Activated T-cell treated with anti-CD3 and anti-CD28 coated beads, Interleukin-2, amount 50 U/mL, for 4 hours (primary cell): Measurements from ENCODE around the gene TBX1. TPM values are rescaled to one million over a fixed set of nuclear protein-coding genes. Genes with fewer than 3 reads are reported as not detected.

Experiments used
- ATAC-seq, 2 donors: fragments of 200-7000 bp; cut with Tn5 transposase; one replicate each; pipeline ENCODE4 v1.10.0; 2021
- DNase-seq: peaks from one replicate; pipeline ENCODE4 v3.0.0-alpha.2; 2020
- H3K27me3 Mint-ChIP-seq: one replicate; pipeline ENCODE4 v1.8.0; 2021; ENCODE audit warnings: low read depth, mixed read lengths
- H3K36me3 Mint-ChIP-seq: one replicate; pipeline ENCODE4 v1.8.0; 2022; ENCODE audit warnings: mixed read lengths; ENCODE audit not compliant: insufficient read depth
- H3K4me1 Mint-ChIP-seq: one replicate; pipeline ENCODE4 v1.8.0; 2021; ENCODE audit warnings: low read depth, mixed read lengths
- H3K4me3 Mint-ChIP-seq: one replicate; pipeline ENCODE4 v1.8.0; 2021; ENCODE audit warnings: mild to moderate bottlenecking, moderate library complexity, mixed read lengths
- H3K9me3 Mint-ChIP-seq: one replicate; pipeline ENCODE4 v1.8.0; 2021; ENCODE audit warnings: mixed read lengths
- total RNA-seq, 3 donors: library from RNA; stranded (reverse); gene quantifications; one replicate each; pipeline ENCODE4 v1.2.1, GENCODE V29; 2021

The TBX1 gene
- total RNA-seq, 3 donors from 2014 or later: not detected

DNA sequence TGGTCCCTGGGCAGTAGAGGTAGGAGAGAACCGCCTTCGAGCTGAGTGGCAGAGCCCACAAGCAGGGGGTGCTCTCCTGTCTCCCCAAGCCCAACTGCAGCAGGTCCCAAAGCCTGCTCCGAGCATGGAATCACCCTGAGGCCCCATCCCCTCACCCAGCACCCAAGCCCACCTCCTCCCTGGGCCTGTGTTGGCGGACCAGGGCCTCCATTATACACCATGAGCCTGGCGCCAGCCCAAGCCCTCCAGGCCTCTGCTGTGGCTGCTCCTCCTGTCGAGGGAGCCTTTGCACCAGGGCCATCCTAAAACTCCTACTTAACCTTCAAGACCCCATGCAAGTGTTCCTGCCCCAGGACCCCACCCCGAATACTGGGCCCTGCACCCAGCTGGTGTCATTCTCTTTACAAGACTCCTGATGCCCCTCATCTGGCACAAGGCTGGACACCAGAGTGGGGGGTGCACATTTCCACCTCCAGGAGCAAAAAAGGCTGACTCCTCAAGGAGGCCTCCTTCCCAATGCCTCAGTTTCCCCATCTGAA, 20.6 kb upstream of the TBX1 start:
- H3K4me3 Mint-ChIP-seq: no peak overlapping the region
- no peaks in the 10 kb centered on the region for H3K36me3 Mint-ChIP-seq
- H3K4me1 Mint-ChIP-seq: no peaks in the 10 kb centered on the region
- no peaks in the 10 kb centered on the region for H3K27me3 Mint-ChIP-seq
- ATAC-seq (no peak), DNase-seq (no peak)
- no peaks in the 10 kb centered on the region for H3K9me3 Mint-ChIP-seq

DNA sequence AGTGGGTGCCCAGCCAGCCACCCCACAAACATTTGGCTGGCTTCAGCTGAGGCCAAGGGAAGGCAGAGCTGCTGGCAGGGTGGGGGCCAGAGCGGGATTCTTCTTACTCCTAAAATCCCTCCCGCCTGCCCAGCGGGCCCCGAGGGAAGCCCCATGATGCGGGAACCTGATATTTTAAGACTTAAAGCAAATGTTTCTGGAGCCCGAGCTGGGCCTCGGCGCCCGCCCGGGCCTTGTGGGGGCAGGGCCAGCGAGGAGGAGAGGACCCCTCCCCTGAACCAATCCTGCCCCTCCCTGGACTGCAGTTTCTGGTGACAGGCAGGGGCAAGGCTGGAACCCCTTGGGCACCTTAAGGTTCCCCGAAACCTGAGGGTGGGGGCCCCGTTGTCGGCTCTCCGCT, 20.0 kb upstream of the TBX1 start:
- Mint-ChIP-seq H3K4me3 (no peak overlapping the region), H3K9me3 (no peaks in the 10 kb centered on the region), H3K36me3 (no peaks in the 10 kb centered on the region), H3K4me1 (no peaks in the 10 kb centered on the region), H3K27me3 (no peaks in the 10 kb centered on the region)
- no peak for DNase-seq
- no peak for ATAC-seq

DNA sequence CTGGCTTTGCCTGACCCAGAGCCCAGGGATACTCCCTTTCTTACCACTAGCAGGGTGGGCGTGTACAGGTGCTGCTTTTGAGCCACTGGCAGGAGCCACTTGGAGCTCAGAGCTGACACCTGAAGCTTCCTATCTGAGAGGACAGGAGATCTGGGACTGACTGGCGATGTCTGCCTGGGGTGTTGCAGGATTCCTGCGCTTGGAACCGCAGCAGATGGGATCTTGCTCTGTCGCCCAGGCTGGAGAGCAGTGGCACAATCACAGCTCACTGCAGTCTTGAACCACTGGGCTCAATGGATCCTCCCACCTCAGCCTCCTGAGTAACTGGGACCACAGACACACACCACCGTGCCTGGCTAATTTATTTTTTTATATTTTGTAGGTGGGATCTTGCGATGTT, 19.5 kb upstream of the TBX1 start:
- no peak overlapping the region for H3K4me3 Mint-ChIP-seq
- ATAC-seq: no peak
- H3K36me3 Mint-ChIP-seq: no peaks in the 10 kb centered on the region
- DNase-seq: no peak
- H3K4me1 Mint-ChIP-seq: no peaks in the 10 kb centered on the region
- H3K9me3 Mint-ChIP-seq: no peaks in the 10 kb centered on the region
- no peaks in the 10 kb centered on the region for H3K27me3 Mint-ChIP-seq

- Mint-ChIP-seq H3K4me3 (no peak overlapping the region), H3K4me1 (no peaks in the 10 kb centered on the region), H3K27me3 (no peaks in the 10 kb centered on the region), H3K9me3 (no peaks in the 10 kb centered on the region), H3K36me3 (no peaks in the 10 kb centered on the region)
- DNase-seq: no peak
- no peak for ATAC-seq
These were observed 18.2 kb upstream of the TBX1 start for GRCh38 chr22:19742160-19743066.

GRCh38 chr22:19743081-19743480, 17.5 kb upstream of the TBX1 start:
- no peaks in the 10 kb centered on the region for H3K36me3 Mint-ChIP-seq
- H3K27me3 Mint-ChIP-seq: no peaks in the 10 kb centered on the region
- H3K4me3 Mint-ChIP-seq: no peak overlapping the region
- H3K9me3 Mint-ChIP-seq: no peaks in the 10 kb centered on the region
- H3K4me1 Mint-ChIP-seq: no peaks in the 10 kb centered on the region
- ATAC-seq (no peak), DNase-seq (no peak)

DNA sequence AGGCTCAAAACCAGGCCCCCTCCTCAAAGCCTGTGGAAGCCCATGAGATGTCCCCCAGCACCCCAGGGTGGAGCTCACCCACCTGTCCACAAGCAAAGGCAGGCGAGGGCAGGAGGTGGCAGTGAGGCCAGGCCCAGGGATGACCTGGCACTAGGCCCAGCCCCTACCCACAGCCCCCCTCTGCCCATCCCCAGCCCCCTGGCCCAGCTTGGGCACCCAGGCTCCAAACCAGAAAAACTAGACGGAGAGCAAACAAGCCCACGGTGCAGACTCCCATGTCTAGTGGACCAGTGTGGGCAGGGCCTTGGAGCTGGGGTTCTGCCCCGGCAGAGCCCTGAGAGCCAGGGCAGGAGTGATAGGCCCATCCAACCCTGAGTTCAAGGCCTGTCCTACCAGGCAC, 16.9 kb upstream of the TBX1 start:
- H3K4me3 Mint-ChIP-seq: no peak overlapping the region
- H3K9me3 Mint-ChIP-seq: no peaks in the 10 kb centered on the region
- no peaks in the 10 kb centered on the region for H3K27me3 Mint-ChIP-seq
- no peak for ATAC-seq
- H3K4me1 Mint-ChIP-seq: no peaks in the 10 kb centered on the region
- H3K36me3 Mint-ChIP-seq: no peaks in the 10 kb centered on the region
- no peak for DNase-seq

DNA sequence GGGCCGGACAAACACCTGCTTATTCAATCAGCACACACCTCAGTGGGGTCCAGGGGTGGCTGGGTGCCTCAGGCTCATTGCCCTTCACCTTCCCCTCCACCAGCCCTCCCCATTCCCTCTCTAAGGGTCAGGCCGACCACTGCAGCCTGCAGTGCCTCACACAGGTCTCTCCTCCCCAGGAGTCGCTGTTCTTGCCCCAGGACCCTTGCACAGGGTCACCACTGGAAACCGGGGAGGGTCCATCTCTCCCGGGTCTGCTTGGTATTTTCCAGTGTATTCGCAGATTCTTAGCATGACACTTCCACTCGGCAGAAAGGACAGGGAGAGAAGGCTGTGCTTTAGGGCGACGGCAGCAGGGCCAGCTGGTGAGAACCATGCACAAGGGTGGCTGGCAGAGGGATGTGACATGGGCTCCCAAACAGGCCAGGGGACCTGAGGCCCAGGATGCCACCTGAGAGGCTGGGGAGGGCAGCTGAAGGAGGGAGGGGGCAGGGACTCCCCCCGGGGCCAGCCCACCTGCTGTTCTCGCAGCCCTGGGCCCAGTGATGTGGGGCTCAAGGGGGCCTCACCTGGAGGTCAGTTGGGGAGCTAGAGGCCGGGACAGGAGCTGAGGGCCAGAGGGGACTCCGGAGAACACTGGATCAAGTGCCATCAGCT, 16.1 kb upstream of the TBX1 start:
- DNase-seq (no peak), ATAC-seq (no peak)
- H3K27me3 Mint-ChIP-seq: no peaks in the 10 kb centered on the region
- no peaks in the 10 kb centered on the region for H3K4me1 Mint-ChIP-seq
- no peaks in the 10 kb centered on the region for H3K36me3 Mint-ChIP-seq
- H3K9me3 Mint-ChIP-seq: no peaks in the 10 kb centered on the region
- no peak overlapping the region for H3K4me3 Mint-ChIP-seq

DNA sequence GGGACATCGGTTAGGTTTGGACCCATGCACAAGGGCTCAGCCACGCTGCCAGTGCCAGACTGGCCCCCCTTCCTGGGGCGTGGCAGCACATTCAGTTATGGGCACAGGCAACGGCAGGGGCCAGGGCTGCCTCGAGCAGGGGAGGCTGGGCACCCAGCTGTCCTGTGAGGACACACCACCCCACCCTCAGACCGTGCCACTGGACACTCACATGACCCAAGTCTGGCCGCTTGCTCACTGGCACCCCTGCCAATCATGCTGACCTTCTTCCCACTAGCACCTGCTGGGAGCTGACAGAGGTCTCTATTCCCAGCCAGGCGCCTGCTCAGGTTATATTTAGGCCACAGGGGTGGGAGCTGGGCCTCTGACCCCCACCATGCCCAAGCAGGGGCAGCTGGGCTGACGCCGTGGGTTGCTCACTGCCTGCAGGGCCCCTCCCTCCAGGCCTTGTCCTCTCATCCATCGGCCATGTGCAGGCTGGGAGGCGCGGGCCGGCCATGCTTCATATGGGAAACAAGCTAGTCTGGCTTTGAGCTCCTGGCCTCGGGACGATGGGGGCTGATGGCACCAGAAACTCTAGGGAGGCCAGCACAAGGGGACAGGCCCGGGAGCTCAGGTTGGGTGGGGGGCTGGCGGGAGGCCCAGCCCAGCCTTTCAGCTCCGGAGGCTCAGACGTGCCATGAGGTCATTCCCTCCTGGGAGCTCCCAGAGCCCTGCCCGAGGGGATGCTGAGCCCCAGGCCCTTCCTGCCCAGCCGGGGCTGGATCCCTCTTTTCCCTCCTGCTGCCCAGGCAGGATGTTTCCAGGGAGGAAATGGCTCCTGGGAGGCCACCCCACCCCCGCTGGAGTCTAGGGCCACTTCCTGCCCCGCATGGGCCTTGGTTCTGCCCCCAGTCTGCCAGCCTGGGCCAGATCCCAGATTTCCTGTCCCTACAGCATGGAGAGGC, 15.2 kb upstream of the TBX1 start:
- DNase-seq: no peak
- no peak overlapping the region for H3K4me3 Mint-ChIP-seq

DNA sequence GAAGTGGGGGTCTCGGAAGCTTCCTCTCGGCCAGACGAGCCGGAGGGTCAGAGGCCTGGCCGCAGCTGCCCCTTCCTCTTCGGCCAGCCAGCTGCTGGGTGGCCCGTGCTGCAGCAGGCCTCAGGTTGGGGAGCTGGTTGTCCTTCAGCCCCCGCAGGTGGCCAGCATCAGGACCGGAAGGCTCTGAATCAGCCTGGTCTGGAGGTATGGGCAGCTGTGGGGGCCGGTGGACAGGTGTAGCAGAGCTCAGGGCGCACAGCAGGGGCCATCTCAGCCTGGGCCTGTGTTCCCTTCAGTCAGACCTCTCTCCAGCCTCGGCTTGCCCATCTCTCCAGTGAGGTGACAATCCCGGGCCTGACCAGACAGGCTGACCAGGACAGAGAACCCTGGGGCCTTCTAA, 13.9 kb upstream of the TBX1 start:
- H3K27me3 Mint-ChIP-seq: peaks cover under 1% of the 10 kb centered on the region
- ATAC-seq: no peak

More for the DNA sequence above, 15.2 kb upstream of the TBX1 start:
- Mint-ChIP-seq H3K36me3 (no peaks in the 10 kb centered on the region), H3K9me3 (no peaks in the 10 kb centered on the region), H3K27me3 (no peaks in the 10 kb centered on the region), H3K4me1 (no peaks in the 10 kb centered on the region)
- no peak for ATAC-seq

GRCh38 chr22:19747551-19747950, 13.0 kb upstream of the TBX1 start:
- ATAC-seq (no peak), DNase-seq (no peak)
- Mint-ChIP-seq H3K4me3 (no peak overlapping the region), H3K4me1 (no peaks in the 10 kb centered on the region), H3K36me3 (no peaks in the 10 kb centered on the region), H3K9me3 (no peaks in the 10 kb centered on the region), H3K27me3 (peaks cover 4% of the 10 kb centered on the region)

More for the DNA sequence above, 13.9 kb upstream of the TBX1 start:
- DNase-seq: no peak
- H3K4me3 Mint-ChIP-seq: no peak overlapping the region
- H3K4me1 Mint-ChIP-seq: no peaks in the 10 kb centered on the region
- no peaks in the 10 kb centered on the region for H3K36me3 Mint-ChIP-seq
- H3K9me3 Mint-ChIP-seq: no peaks in the 10 kb centered on the region

- Mint-ChIP-seq H3K4me3 (no peak overlapping the region), H3K27me3 (peaks cover 10% of the 10 kb centered on the region)
These were observed 12.4 kb upstream of the TBX1 start for GRCh38 chr22:19748139-19748538.

GRCh38 chr22:19748991-19749664, 11.4 kb upstream of the TBX1 start:
- ATAC-seq: no peak

More at GRCh38 chr22:19748139-19748538, 12.4 kb upstream of the TBX1 start:
- Mint-ChIP-seq H3K36me3 (no peaks in the 10 kb centered on the region), H3K9me3 (no peaks in the 10 kb centered on the region), H3K4me1 (no peaks in the 10 kb centered on the region)
- DNase-seq: no peak
- ATAC-seq: no peak

GRCh38 chr22:19749876-19750275, 10.7 kb upstream of the TBX1 start:
- no peak for ATAC-seq
- H3K4me1 Mint-ChIP-seq: no peaks in the 10 kb centered on the region
- no peak for DNase-seq
- no peaks in the 10 kb centered on the region for H3K9me3 Mint-ChIP-seq
- H3K27me3 Mint-ChIP-seq: peaks cover 28% of the 10 kb centered on the region
- H3K36me3 Mint-ChIP-seq: no peaks in the 10 kb centered on the region
- no peak overlapping the region for H3K4me3 Mint-ChIP-seq

More at GRCh38 chr22:19748991-19749664, 11.4 kb upstream of the TBX1 start:
- H3K9me3 Mint-ChIP-seq: no peaks in the 10 kb centered on the region
- peaks cover 20% of the 10 kb centered on the region for H3K27me3 Mint-ChIP-seq
- no peak for DNase-seq
- H3K4me3 Mint-ChIP-seq: no peak overlapping the region
- no peaks in the 10 kb centered on the region for H3K4me1 Mint-ChIP-seq
- no peaks in the 10 kb centered on the region for H3K36me3 Mint-ChIP-seq
